Testis (tissue), 3 donors: Measurements from ENCODE around the gene RAI1. TPM values are rescaled to one million over a fixed set of nuclear protein-coding genes. Genes with fewer than 3 reads are reported as not detected.

ENCODE experiments used
- DNase-seq: peaks from one replicate; pipeline ENCODE4 v3.0.0-alpha.2; 2019
- H3K27ac ChIP-seq, 2 donors: fragments of 200-600 bp; sonication (generic); one replicate each; pipeline ENCODE4 v1.5.1; 2019
- H3K27me3 ChIP-seq: fragments of 200-600 bp; sonication (generic); one replicate; pipeline ENCODE4 v1.5.1; 2019
- H3K36me3 ChIP-seq: fragments of 200-600 bp; sonication (generic); one replicate; pipeline ENCODE4 v1.5.1; 2017; ENCODE audit warnings: low read depth; ENCODE audit errors: missing control alignments
- H3K4me1 ChIP-seq: fragments of 200-600 bp; sonication (generic); one replicate; pipeline ENCODE4 v1.5.1; 2019
- H3K4me3 ChIP-seq, 2 donors: fragments of 200-600 bp; sonication (generic); one replicate each; pipeline ENCODE4 v1.5.1; 2017 to 2019
- H3K9me3 ChIP-seq: fragments of 200-600 bp; sonication (generic); one replicate; pipeline ENCODE4 v1.5.1; 2017
- CTCF ChIP-seq, 3 experiments: fragments of 450-650 bp in 2 of 3; fragments of 200-600 bp in 1 of 3; sonication (generic) in 1 of 3; IDR thresholded peaks; one replicate each; pipeline ENCODE4 v1.5.1; 2016 to 2019; ENCODE audit warnings: antibody characterized with exemption in 3 of 3, mild to moderate bottlenecking in 2 of 3, moderate library complexity in 1 of 3
- POLR2A ChIP-seq: fragments of 450-650 bp; IDR thresholded peaks from one replicate; pipeline ENCODE4 v1.6.1; 2017; ENCODE audit warnings: antibody characterized with exemption, mild to moderate bottlenecking, moderate library complexity
- WGBS, 2 donors: methylation state at CpG; one replicate each; pipeline ENCODE4 v1.1.5; 2018; 5-methylcytosine and 5-hydroxymethylcytosine counted together
- intact Hi-C: fragments of 100-400 bp; cut with DNase I; formaldehyde crosslinking; loops from one replicate; pipeline ENCODE4 v1.15.1; 2023; ENCODE audit warnings: low total_unique reads
- polyA plus RNA-seq: library from polyadenylated mRNA; stranded (reverse); fragments of 350-450 nt; fragmentation: Illumina TruSeq; extraction: RNeasy Lipid Tissue Mini Kit (QIAGEN cat#74804); gene quantifications from one replicate; pipeline ENCODE4 v1.2.3, GENCODE V29; 2014; ENCODE audit warnings: low read depth, low replicate concordance; ENCODE audit not compliant: insufficient read depth
- total RNA-seq, 2 donors: library from RNA; depleted of rRNA; stranded (reverse); fragments of >200 nt; gene quantifications; one replicate each; pipeline ENCODE4 v1.2.3, GENCODE V29; 2016

RAI1 gene
- total and polyA plus RNA-seq, 3 donors from 2014 or later: 17.5 to 44.5 (median 42.8) TPM

- intact Hi-C loops: no loop called here
- H3K4me3 ChIP-seq: no peak overlapping the region
- DNase-seq: no peak
- no peaks in the 10 kb centered on the region for H3K27me3 ChIP-seq
- H3K27ac ChIP-seq: no peak overlapping the region
- no peaks in the 10 kb centered on the region for H3K36me3 ChIP-seq
- H3K9me3 ChIP-seq: no peaks in the 10 kb centered on the region
- WGBS, 2 donors: 69 to 85% methylated on average over 26 of the region's 26 CpGs
- peaks cover 19% of the 10 kb centered on the region for H3K4me1 ChIP-seq
- TF ChIP-seq CTCF (IDR thresholded peaks at IDR 0.05): no peak
- TF ChIP-seq POLR2A: no peak
Measured at GRCh38 chr17:17790637-17791464, 109.6 kb downstream of the RAI1 start.

GRCh38 chr17:17792037-17792550 is 110.8 kb downstream of the RAI1 start:
- Histone ChIP-seq H3K9me3 (no peaks in the 10 kb centered on the region), H3K4me3 (no peak overlapping the region), H3K27me3 (no peaks in the 10 kb centered on the region), H3K27ac (no peak overlapping the region), H3K4me1 (peaks cover 14% of the 10 kb centered on the region), H3K36me3 (no peaks in the 10 kb centered on the region)
- no peak for DNase-seq
- intact Hi-C loops: no loop called here
- 65 to 81% methylated on average over 13 to 18 of the region's 18 CpGs for WGBS, 2 donors
- TF ChIP-seq CTCF (IDR thresholded peaks at IDR 0.05) (no peak), POLR2A (no peak)

- Histone ChIP-seq H3K4me1 (peaks cover 14% of the 10 kb centered on the region), H3K27ac (peak overlapping the region in 1 of 2 donors; percentile 18), H3K27me3 (no peaks in the 10 kb centered on the region), H3K9me3 (no peaks in the 10 kb centered on the region), H3K36me3 (no peaks in the 10 kb centered on the region), H3K4me3 (no peak overlapping the region)
- TF ChIP-seq CTCF (IDR thresholded peaks at IDR 0.05): no peak
- no peak for TF ChIP-seq POLR2A
- DNase-seq: peak; percentile 63
- intact Hi-C loops: no loop called here
- 46 to 49% methylated on average over 21 to 36 of the region's 38 CpGs for WGBS, 2 donors
Measured at GRCh38 chr17:17792551-17793377, 111.5 kb downstream of the RAI1 start.

- Histone ChIP-seq H3K4me3 (no peak overlapping the region), H3K9me3 (no peaks in the 10 kb centered on the region), H3K27ac (no peak overlapping the region), H3K36me3 (no peaks in the 10 kb centered on the region), H3K4me1 (peaks cover 14% of the 10 kb centered on the region), H3K27me3 (no peaks in the 10 kb centered on the region)
- DNase-seq: no peak
- intact Hi-C loops: no loop called here
- TF ChIP-seq POLR2A (no peak), CTCF (IDR thresholded peaks at IDR 0.05) (no peak)
- WGBS, 2 donors: 88 to 97% methylated on average over 24 to 30 of the region's 30 CpGs
Measured at GRCh38 chr17:17793378-17794214, 112.3 kb downstream of the RAI1 start.
